ENCODE data around the gene SP3.

- TF ChIP-seq CTCF (IDR thresholded peaks at IDR 0.05 in 2 of 3, conservative IDR thresholded peaks at IDR 0.05 in 1 of 3; ENCODE audit: insufficient read depth in 2 of 3, low read depth in 1 of 3, low read length in 3 of 3) (no peak), ZFP36 (IDR thresholded peaks at IDR 0.05; ENCODE audit: low read depth, low read length, partially characterized antibody) (no peak), ATF1 (CRISPR knock-in tag; IDR thresholded peaks at IDR 0.05) (no peak), ATF1 (tag; IDR thresholded peaks at IDR 0.05) (no peak), HNRNPUL1 (IDR thresholded peaks at IDR 0.05; ENCODE audit: low read length) (no peak), POLR2A (conservative IDR thresholded peaks at IDR 0.05) (no peak), POLR2AphosphoS5 (IDR thresholded peaks at IDR 0.05; ENCODE audit: control insufficient read depth, insufficient read depth, low read depth, low read length) (no peak)
These were observed 40.9 kb downstream of the SP3 start for GRCh38 chr2:173924285-173924684.

All from K562 (cell line).